Fibroblast of lung (primary cell): ENCODE results near the gene ACAP3.

Experiments
- EZH2 ChIP-seq: IDR thresholded peaks from 2 replicates; pipeline ENCODE4 v1.5.1; 2012; ENCODE audit warnings: low read length, control low read depth, mild to moderate bottlenecking; ENCODE audit errors: missing control alignments
- TF ChIP-seq, protein P1 (sequence below), 2 donors: IDR thresholded peaks in 1 of 2; conservative IDR thresholded peaks in 1 of 2; 1 replicate in 1 of 2; 2 replicates in 1 of 2; pipeline ENCODE4 v1.5.1; 2011 to 2012; ENCODE audit warnings: low read length in 2 of 2, control low read depth in 1 of 2, inconsistent platforms in 1 of 2, low read depth in 1 of 2, mild to moderate bottlenecking in 1 of 2

DNA sequence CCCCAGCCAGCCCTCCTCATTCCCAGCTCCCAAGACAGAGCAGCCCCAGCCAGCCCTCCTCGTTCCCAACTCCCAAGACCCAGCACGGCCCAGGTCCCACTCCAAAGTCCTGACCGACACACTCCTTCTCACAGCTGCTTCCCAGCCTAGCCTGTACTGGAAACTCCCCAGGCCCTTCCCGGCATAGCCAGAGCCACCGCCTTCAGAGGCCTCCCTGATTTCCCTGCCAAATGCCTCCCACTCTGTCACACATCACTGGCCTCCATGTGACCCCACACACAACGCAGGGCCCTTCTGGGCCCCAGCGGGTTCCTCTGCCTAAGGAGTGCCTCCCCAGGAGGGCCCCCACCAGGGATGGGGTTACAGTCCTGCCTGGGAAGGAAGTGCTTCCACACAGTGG lies 36.9 kb downstream of the ACAP3 start:
- TF ChIP-seq, protein P1, sequence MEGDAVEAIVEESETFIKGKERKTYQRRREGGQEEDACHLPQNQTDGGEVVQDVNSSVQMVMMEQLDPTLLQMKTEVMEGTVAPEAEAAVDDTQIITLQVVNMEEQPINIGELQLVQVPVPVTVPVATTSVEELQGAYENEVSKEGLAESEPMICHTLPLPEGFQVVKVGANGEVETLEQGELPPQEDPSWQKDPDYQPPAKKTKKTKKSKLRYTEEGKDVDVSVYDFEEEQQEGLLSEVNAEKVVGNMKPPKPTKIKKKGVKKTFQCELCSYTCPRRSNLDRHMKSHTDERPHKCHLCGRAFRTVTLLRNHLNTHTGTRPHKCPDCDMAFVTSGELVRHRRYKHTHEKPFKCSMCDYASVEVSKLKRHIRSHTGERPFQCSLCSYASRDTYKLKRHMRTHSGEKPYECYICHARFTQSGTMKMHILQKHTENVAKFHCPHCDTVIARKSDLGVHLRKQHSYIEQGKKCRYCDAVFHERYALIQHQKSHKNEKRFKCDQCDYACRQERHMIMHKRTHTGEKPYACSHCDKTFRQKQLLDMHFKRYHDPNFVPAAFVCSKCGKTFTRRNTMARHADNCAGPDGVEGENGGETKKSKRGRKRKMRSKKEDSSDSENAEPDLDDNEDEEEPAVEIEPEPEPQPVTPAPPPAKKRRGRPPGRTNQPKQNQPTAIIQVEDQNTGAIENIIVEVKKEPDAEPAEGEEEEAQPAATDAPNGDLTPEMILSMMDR (conservative IDR thresholded peaks at IDR 0.05 in 1 of 2, IDR thresholded peaks at IDR 0.05 in 1 of 2; ENCODE audit: low read depth in 1 of 2, low read length in 2 of 2): no peak
- no peak for TF ChIP-seq EZH2
